SK-N-SH treated with all-trans-retinoic acid at 6 μM for 48 hours (cell line): Measurements from ENCODE around the gene DUSP12.

Experiments
- ARNTL ChIP-seq: fragments of 450-650 bp; formaldehyde crosslinking; IDR thresholded peaks from 2 replicates; pipeline ENCODE4 v1.5.0; 2020; ENCODE audit warnings: low read depth, mild to moderate bottlenecking, moderate library complexity, borderline replicate concordance
- BACH2 ChIP-seq: fragments of 250-450 bp; sonication (Bioruptor Pico); IDR thresholded peaks from 2 replicates; pipeline ENCODE4 v1.9.0; 2021; ENCODE audit warnings: mild to moderate bottlenecking, borderline replicate concordance
- CREB5 ChIP-seq: fragments of 250-450 bp; sonication (Bioruptor Pico); IDR thresholded peaks from 2 replicates; pipeline ENCODE4 v1.5.1; 2020; ENCODE audit warnings: low read depth, mild to moderate bottlenecking, moderate library complexity
- TCF4 ChIP-seq: fragments of 250-450 bp; sonication (Bioruptor Pico); IDR thresholded peaks from 2 replicates; pipeline ENCODE4 v1.8.0; 2021; ENCODE audit warnings: mild to moderate bottlenecking, moderate library complexity, borderline replicate concordance
- ZNF565 ChIP-seq: fragments of 450-650 bp; formaldehyde crosslinking; conservative IDR thresholded peaks from 2 replicates; pipeline ENCODE4 v1.5.0; 2020; ENCODE audit warnings: low read depth, mild to moderate bottlenecking, moderate library complexity

DNA sequence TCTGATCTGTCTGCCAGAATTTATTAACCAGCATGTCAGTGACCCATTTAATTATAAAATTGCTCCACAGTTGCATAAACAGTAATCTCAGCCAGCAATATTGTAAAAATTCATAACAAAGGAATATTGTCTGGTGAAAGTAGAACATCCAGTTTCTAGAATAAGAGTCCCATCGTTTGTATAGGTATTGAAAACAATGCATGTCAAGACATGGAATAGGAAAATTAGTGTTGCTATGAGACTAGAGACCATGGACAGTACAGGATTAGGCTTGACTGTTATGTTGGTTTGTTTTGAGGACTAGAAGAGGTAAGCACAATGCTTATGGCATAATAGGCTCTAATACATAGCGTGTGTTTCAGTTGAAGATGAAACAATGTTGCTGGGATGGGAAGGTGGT lies 53.6 kb downstream of the DUSP12 start:
- TF ChIP-seq BACH2 (no peak), ZNF565 (CRISPR knock-in tag) (no peak), CREB5 (CRISPR knock-in tag) (no peak), TCF4 (CRISPR knock-in tag) (no peak), ARNTL (CRISPR knock-in tag) (no peak)
